HG03060 (cell line): ENCODE measurements around the gene ADAMTSL1.

Experiments
- ATAC-seq: cut with Tn5 transposase; IDR thresholded peaks from one replicate; pipeline ENCODE4 v1.9.1; 2021; ENCODE audit warnings: low read depth, moderate number of reproducible peaks; ENCODE audit not compliant: unreplicated experiment

ADAMTSL1 gene

GRCh38 chr9:18473652-18474279 is at the start of gene ADAMTSL1:
TSS of gene ADAMTSL1 (plus strand) at chr9:18474153. CDS start at chr9:18474233, 80 bp downstream.
- ATAC-seq, result no peak

GRCh38 chr9:18427691-18428090 is 46.3 kb upstream of the ADAMTSL1 start:
- no peak for ATAC-seq

GRCh38 chr9:18428661-18429060 is 45.3 kb upstream of the ADAMTSL1 start:
- ATAC-seq, result no peak

GRCh38 chr9:18429070-18429469 is 44.9 kb upstream of the ADAMTSL1 start:
- no peak for ATAC-seq

- no peak for ATAC-seq
Measured at GRCh38 chr9:18433620-18434019, 40.3 kb upstream of the ADAMTSL1 start.

GRCh38 chr9:18437315-18438201 is 36.4 kb upstream of the ADAMTSL1 start:
- ATAC-seq, result no peak

- ATAC-seq, result no peak
Measured at GRCh38 chr9:18438300-18438925, 35.5 kb upstream of the ADAMTSL1 start.

GRCh38 chr9:18438951-18439350 is 35.0 kb upstream of the ADAMTSL1 start:
- no peak for ATAC-seq

GRCh38 chr9:18441261-18441660 is 32.7 kb upstream of the ADAMTSL1 start:
- ATAC-seq, result no peak

GRCh38 chr9:18442629-18443491 is 31.1 kb upstream of the ADAMTSL1 start:
- peak; percentile 94 for ATAC-seq

GRCh38 chr9:18447131-18447530 is 26.8 kb upstream of the ADAMTSL1 start:
- no peak for ATAC-seq

GRCh38 chr9:18447541-18447940 is 26.4 kb upstream of the ADAMTSL1 start:
- no peak for ATAC-seq

- no peak for ATAC-seq
Measured at GRCh38 chr9:18448101-18448500, 25.9 kb upstream of the ADAMTSL1 start.

- ATAC-seq, result no peak
Measured at GRCh38 chr9:18451406-18451805, 22.5 kb upstream of the ADAMTSL1 start.

GRCh38 chr9:18452276-18452675 is 21.7 kb upstream of the ADAMTSL1 start:
- ATAC-seq, result no peak

- ATAC-seq, result no peak
Measured at GRCh38 chr9:18456624-18457237, 17.2 kb upstream of the ADAMTSL1 start.

- no peak for ATAC-seq
Measured at GRCh38 chr9:18457510-18457909, 16.4 kb upstream of the ADAMTSL1 start.

GRCh38 chr9:18459962-18460584 is 13.9 kb upstream of the ADAMTSL1 start:
- no peak for ATAC-seq

GRCh38 chr9:18461496-18461895 is 12.5 kb upstream of the ADAMTSL1 start:
- ATAC-seq, result no peak

- ATAC-seq, result no peak
Measured at GRCh38 chr9:18463991-18464390, 10.0 kb upstream of the ADAMTSL1 start.
